ENCODE data around the gene BLID. TPM values are rescaled to one million over a fixed set of nuclear protein-coding genes. Genes with fewer than 3 reads are reported as not detected.

The BLID gene
- total RNA-seq, 2 donors from 2014 or later: 3.3 TPM; not detected in 1

DNA sequence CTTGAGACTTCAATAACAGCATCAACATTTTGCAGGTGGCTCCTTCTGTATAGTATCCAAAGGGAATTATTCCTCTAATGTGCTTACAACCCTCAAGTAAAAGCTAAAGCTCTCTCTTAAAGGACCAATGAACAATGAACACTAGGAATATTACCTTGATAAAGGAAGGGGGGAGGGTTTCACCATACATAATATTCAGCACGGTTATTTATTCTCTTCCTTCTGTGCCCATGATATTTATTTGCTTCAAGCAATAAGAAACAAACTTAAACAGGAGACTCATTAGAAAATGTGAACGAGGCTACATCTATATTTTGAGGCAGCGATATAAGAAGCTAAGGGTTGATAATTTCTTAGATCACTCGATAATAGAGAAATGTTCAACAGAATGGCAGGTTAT lies 21.2 kb downstream of the BLID start:
- no peaks in the 10 kb centered on the region for H3K36me3 ChIP-seq
- H3K4me3 ChIP-seq: no peak overlapping the region
- WGBS: 51% methylated on average over 4 of the region's 4 CpGs
- intact Hi-C loops (cut with DNase I): loop anchor here (5.0 kb wide), 1 partner anchor 62 kb away; no protein-coding TSS in a partner anchor
- DNase-seq (ENCODE audit: low spot score): no peak
- no peaks in the 10 kb centered on the region for H3K4me1 ChIP-seq (replicated peaks)
- H3K27ac ChIP-seq: peak overlapping the region; percentile 27 to 77
- no peaks in the 10 kb centered on the region for H3K9me3 ChIP-seq
- H3K27me3 ChIP-seq (replicated peaks; ENCODE audit: insufficient read depth): no peaks in the 10 kb centered on the region
- TF ChIP-seq, protein P1, sequence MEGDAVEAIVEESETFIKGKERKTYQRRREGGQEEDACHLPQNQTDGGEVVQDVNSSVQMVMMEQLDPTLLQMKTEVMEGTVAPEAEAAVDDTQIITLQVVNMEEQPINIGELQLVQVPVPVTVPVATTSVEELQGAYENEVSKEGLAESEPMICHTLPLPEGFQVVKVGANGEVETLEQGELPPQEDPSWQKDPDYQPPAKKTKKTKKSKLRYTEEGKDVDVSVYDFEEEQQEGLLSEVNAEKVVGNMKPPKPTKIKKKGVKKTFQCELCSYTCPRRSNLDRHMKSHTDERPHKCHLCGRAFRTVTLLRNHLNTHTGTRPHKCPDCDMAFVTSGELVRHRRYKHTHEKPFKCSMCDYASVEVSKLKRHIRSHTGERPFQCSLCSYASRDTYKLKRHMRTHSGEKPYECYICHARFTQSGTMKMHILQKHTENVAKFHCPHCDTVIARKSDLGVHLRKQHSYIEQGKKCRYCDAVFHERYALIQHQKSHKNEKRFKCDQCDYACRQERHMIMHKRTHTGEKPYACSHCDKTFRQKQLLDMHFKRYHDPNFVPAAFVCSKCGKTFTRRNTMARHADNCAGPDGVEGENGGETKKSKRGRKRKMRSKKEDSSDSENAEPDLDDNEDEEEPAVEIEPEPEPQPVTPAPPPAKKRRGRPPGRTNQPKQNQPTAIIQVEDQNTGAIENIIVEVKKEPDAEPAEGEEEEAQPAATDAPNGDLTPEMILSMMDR (IDR thresholded peaks at IDR 0.05): no peak
- TF ChIP-seq POLR2A (IDR thresholded peaks at IDR 0.05) (no peak), POLR2AphosphoS5 (IDR thresholded peaks at IDR 0.05) (no peak)

DNA sequence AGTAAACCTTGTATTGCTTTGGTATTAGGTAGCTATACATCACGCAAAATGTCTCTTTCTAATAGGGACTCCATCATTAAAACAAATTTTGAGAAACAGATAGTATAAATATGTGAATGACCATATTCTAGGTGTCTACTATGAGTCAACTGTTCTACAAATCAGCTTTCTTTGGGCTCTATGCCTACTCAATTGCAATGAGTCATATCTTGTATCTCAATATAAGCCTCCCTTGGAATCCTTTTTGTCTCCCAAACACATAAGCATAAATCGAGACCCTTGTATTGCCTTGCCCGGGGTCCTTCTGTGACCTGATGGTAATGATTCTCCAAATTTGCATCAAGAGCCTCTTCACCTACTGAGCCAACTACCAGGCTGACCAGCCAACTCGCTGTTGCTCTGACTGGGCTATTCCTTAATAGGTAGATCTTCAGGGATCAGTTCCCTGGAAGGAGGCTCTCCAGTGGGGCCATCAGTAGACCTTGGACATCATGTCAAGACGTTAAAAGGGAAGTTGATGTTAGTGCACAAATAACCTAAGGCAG lies 22.2 kb downstream of the BLID start:
- intact Hi-C loops (cut with DNase I): no loop called here
- Histone ChIP-seq H3K27ac (peak overlapping the region in 1 of 2 donors; percentile 77), H3K27me3 (replicated peaks; ENCODE audit: insufficient read depth) (no peaks in the 10 kb centered on the region), H3K4me1 (replicated peaks) (no peaks in the 10 kb centered on the region), H3K4me3 (no peak overlapping the region), H3K36me3 (no peaks in the 10 kb centered on the region), H3K9me3 (no peaks in the 10 kb centered on the region)
- 73% methylated on average over 5 of the region's 5 CpGs for WGBS
- TF ChIP-seq POLR2A (IDR thresholded peaks at IDR 0.05) (no peak), POLR2AphosphoS5 (IDR thresholded peaks at IDR 0.05) (no peak)
- TF ChIP-seq, protein P1 (IDR thresholded peaks at IDR 0.05): no peak
- no peak for DNase-seq (ENCODE audit: low spot score)

DNA sequence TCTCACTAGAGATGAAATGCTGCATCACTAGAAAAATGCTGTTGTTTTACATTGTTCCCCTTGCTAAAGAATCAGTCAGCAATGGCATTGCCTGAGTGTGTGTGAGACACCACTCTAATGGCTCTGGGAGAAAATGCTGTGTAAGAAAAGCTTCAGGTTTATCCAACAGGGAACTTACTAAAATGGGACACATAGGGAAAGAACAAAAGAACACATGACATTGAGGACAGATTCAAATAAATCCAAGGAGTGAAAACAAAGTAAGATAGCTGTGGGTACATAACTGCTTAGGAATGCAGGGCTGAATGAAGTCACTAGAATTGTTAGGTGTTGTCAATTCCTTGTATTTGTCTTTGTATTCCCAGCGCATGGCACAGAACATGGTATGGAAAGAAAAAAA lies 24.2 kb downstream of the BLID start:
- H3K27ac ChIP-seq: no peak overlapping the region
- 100% methylated on average over 1 of the region's 1 CpG for WGBS
- no peaks in the 10 kb centered on the region for H3K36me3 ChIP-seq
- TF ChIP-seq POLR2AphosphoS5 (IDR thresholded peaks at IDR 0.05): no peak
- intact Hi-C loops (cut with DNase I): no loop called here
- no peaks in the 10 kb centered on the region for H3K27me3 ChIP-seq (replicated peaks; ENCODE audit: insufficient read depth)
- no peaks in the 10 kb centered on the region for H3K4me1 ChIP-seq (replicated peaks)
- no peak overlapping the region for H3K4me3 ChIP-seq
- no peaks in the 10 kb centered on the region for H3K9me3 ChIP-seq
- DNase-seq (ENCODE audit: low spot score): no peak

DNA sequence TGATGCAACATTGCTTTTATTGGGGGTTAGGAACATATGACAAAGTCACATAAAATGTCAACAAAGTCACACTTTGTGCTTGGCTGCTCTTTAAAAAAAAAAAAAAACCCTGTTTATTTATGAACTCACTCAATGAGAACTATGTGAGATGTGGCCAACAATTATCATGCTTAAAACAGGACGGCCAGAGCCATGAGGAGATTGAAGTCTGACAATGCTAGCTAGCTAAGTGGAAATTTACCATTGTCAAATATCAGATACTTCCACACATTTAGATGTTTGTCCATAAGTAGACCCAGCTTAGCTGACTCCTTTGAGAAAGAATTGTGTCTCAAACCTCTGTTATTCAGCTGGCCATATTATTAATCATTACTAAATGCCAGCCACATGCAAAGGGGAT lies 26.9 kb downstream of the BLID start:
- Histone ChIP-seq H3K4me1 (replicated peaks) (no peaks in the 10 kb centered on the region), H3K36me3 (no peaks in the 10 kb centered on the region), H3K9me3 (no peaks in the 10 kb centered on the region), H3K27me3 (replicated peaks; ENCODE audit: insufficient read depth) (no peaks in the 10 kb centered on the region), H3K4me3 (no peak overlapping the region), H3K27ac (no peak overlapping the region)
- intact Hi-C loops (cut with DNase I): no loop called here
- WGBS: 38% methylated on average over 1 of the region's 1 CpG
- TF ChIP-seq POLR2AphosphoS5 (IDR thresholded peaks at IDR 0.05) (peak; percentile 15), POLR2A (IDR thresholded peaks at IDR 0.05) (no peak)
- DNase-seq (ENCODE audit: low spot score): no peak

DNA sequence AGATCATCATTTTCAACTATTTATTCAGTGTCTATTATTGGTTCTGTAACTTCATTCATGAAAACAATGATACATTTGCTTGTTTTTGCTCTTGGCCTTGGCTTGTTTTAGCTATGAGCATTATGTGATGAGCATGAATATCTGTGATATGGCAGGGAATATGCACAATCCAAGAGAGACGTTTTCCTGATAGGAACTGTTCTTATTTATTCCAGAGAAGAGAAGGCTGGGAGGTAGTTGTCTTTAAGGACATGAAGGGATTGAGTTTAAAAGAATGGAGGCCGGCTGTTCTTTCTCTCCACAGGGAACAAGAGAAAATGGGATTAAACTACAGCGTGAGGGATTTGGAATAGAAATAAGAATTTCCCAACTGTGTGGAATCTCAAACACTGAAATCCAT lies 30.3 kb downstream of the BLID start:
- Histone ChIP-seq H3K27ac (no peak overlapping the region), H3K36me3 (no peaks in the 10 kb centered on the region), H3K4me3 (no peak overlapping the region), H3K9me3 (no peaks in the 10 kb centered on the region), H3K27me3 (replicated peaks; ENCODE audit: insufficient read depth) (no peaks in the 10 kb centered on the region), H3K4me1 (replicated peaks) (no peaks in the 10 kb centered on the region)
- intact Hi-C loops (cut with DNase I): no loop called here
- no peak for DNase-seq (ENCODE audit: low spot score)
- 77% methylated on average over 3 of the region's 3 CpGs for WGBS
- no peak for TF ChIP-seq POLR2AphosphoS5 (IDR thresholded peaks at IDR 0.05)
- no peak for TF ChIP-seq POLR2A (IDR thresholded peaks at IDR 0.05)
- TF ChIP-seq, protein P1 (IDR thresholded peaks at IDR 0.05): no peak

DNA sequence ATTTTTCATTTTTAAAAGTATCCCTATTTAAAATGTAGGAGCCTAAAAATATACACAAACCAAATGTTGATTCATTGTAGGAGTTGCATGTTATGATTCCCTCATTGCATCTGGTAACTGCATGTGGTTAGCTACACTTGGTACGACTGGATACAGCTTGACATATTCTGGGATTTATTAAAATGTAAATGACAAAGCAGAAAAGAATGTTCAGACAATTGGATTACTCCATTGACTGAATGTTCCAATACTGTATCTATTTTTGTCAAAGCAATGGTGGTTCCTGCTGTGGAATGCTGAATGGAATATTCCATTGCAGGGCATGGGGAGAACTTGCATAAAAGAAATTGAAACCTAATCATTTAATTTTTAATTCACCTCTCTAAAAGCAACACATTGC lies 30.8 kb downstream of the BLID start:
- intact Hi-C loops (cut with DNase I): no loop called here
- WGBS: 35% methylated on average over 1 of the region's 1 CpG
- no peak overlapping the region for H3K27ac ChIP-seq

More for the DNA sequence above, 30.8 kb downstream of the BLID start:
- DNase-seq (ENCODE audit: low spot score): no peak
- TF ChIP-seq, protein P1 (IDR thresholded peaks at IDR 0.05): no peak
- TF ChIP-seq POLR2AphosphoS5 (IDR thresholded peaks at IDR 0.05): no peak
- no peak for TF ChIP-seq POLR2A (IDR thresholded peaks at IDR 0.05)
- Histone ChIP-seq H3K4me1 (replicated peaks) (no peaks in the 10 kb centered on the region), H3K36me3 (no peaks in the 10 kb centered on the region), H3K4me3 (no peak overlapping the region), H3K27me3 (replicated peaks; ENCODE audit: insufficient read depth) (no peaks in the 10 kb centered on the region), H3K9me3 (no peaks in the 10 kb centered on the region)

All from prostate gland (tissue), 2 donors.